Ishikawa (cell line): Measurements from ENCODE around the gene COX10.

ENCODE experiments used
- EP300 ChIP-seq: IDR thresholded peaks from 2 replicates; pipeline ENCODE4 v1.6.1; 2012; ENCODE audit warnings: borderline replicate concordance
- FOXM1 ChIP-seq: IDR thresholded peaks from 2 replicates; pipeline ENCODE4 v1.6.1; 2012; ENCODE audit warnings: low read depth, borderline replicate concordance
- NFIC ChIP-seq: IDR thresholded peaks from 2 replicates; pipeline ENCODE4 v1.6.1; 2012
- RAD21 ChIP-seq: IDR thresholded peaks from 2 replicates; pipeline ENCODE4 v1.6.1; 2012; ENCODE audit warnings: low read depth
- REST ChIP-seq: IDR thresholded peaks from 2 replicates; pipeline ENCODE4 v1.6.1; 2012; ENCODE audit warnings: low read depth, mild to moderate bottlenecking
- TAF1 ChIP-seq: IDR thresholded peaks from 2 replicates; pipeline ENCODE4 v1.6.1; 2012; ENCODE audit warnings: low read depth, mild to moderate bottlenecking
- TCF12 ChIP-seq: IDR thresholded peaks from 2 replicates; pipeline ENCODE4 v1.6.1; 2012; ENCODE audit warnings: low read depth
- USF1 ChIP-seq: IDR thresholded peaks from 2 replicates; pipeline ENCODE4 v1.6.1; 2012
- ZBTB7A ChIP-seq: IDR thresholded peaks from 2 replicates; pipeline ENCODE4 v1.6.1; 2012; ENCODE audit warnings: low read depth
- TF ChIP-seq, protein P1 (sequence below): IDR thresholded peaks from 2 replicates; pipeline ENCODE4 v1.6.1; 2012

GRCh38 chr17:14089179-14089578 is 19.9 kb downstream of the COX10 start:
- TF ChIP-seq TCF12 (no peak), RAD21 (no peak), EP300 (no peak), FOXM1 (no peak), USF1 (no peak), ZBTB7A (no peak), REST (no peak), TAF1 (no peak), NFIC (no peak)
- TF ChIP-seq, protein P1, sequence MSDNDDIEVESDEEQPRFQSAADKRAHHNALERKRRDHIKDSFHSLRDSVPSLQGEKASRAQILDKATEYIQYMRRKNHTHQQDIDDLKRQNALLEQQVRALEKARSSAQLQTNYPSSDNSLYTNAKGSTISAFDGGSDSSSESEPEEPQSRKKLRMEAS: no peak
